GM12878 (cell line): Measurements from ENCODE around the gene ANO9. TPM values are rescaled to one million over a fixed set of nuclear protein-coding genes. Genes with fewer than 3 reads are reported as not detected.

Source experiments
- ATAC-seq: fragments of 200-7000 bp; cut with Tn5 transposase; 3 replicates; pipeline ENCODE4 v1.9.1; 2020; ENCODE audit warnings: mild to moderate bottlenecking, moderate library complexity
- BruUV-seq: library from RNA; stranded (reverse); fragments of 400-500 nt; replicated peaks from 2 replicates; lab custom pipeline; 2021; lab: Mats Ljungman, UMichigan
- CTCF ChIA-PET: fragments of 300-600 bp; sonication (Branson Sonifier 250); formaldehyde crosslinking; extraction: SDS; loops from one replicate; lab custom pipeline; 2021; ENCODE audit warnings: inconsistent platforms; lab: Yijun Ruan, JAX
- POLR2A ChIA-PET: fragments of 350-600 bp; formaldehyde crosslinking; extraction: SDS; loops from one replicate; lab custom pipeline; 2021; ENCODE audit warnings: inconsistent platforms; lab: Charles Lee
- RAD21 ChIA-PET: fragments of 300-600 bp; sonication (Branson Sonifier 250); formaldehyde crosslinking; loops from one replicate; lab custom pipeline; 2023; ENCODE audit warnings: antibody characterized with exemption; ENCODE audit not compliant: unreplicated experiment; lab: Charles Lee
- SMC1A ChIA-PET: fragments of 300-600 bp; sonication (Branson Sonifier 250); formaldehyde crosslinking; loops from one replicate; lab custom pipeline; 2023; ENCODE audit not compliant: unreplicated experiment, uncharacterized antibody; lab: Charles Lee
- DNase-seq: peaks from one replicate; pipeline ENCODE4 v3.0.0-alpha.2; 2011; ENCODE audit warnings: low read depth, low spot score
- FAIRE-seq: peaks from 3 replicates; lab custom pipeline; 2011; peaks lifted over from hg19 to GRCh38; lab: Jason Lieb, UNC
- H2AFZ ChIP-seq: 2 replicates; pipeline ENCODE4 v1.6.0; 2011; ENCODE audit warnings: low read depth, low read length, control low read depth; ENCODE audit not compliant: control insufficient read depth
- H3K27ac ChIP-seq: 2 replicates; pipeline ENCODE4 v1.5.1; 2011; ENCODE audit warnings: control low read depth; ENCODE audit not compliant: control insufficient read depth, insufficient read depth
- H3K27me3 ChIP-seq, 2 experiments: replicated peaks in 1 of 2; 2 replicates each; pipeline versions ENCODE4 v1.6.0 to v1.6.1; 2011; ENCODE audit warnings: low read length in 1 of 2; ENCODE audit not compliant: control insufficient read depth in 2 of 2, insufficient read depth in 2 of 2
- H3K36me3 ChIP-seq, 2 experiments: 2 replicates each; pipeline ENCODE4 v1.5.1; 2011; ENCODE audit warnings: low read length in 1 of 2; ENCODE audit not compliant: control insufficient read depth in 2 of 2, insufficient read depth in 2 of 2
- H3K4me1 ChIP-seq: 2 replicates; pipeline ENCODE4 v1.6.1; 2011; ENCODE audit warnings: mild to moderate bottlenecking, low read length, moderate library complexity, mixed read lengths; ENCODE audit not compliant: control insufficient read depth, insufficient read depth
- H3K4me2 ChIP-seq: 2 replicates; pipeline ENCODE4 v1.6.0; 2011; ENCODE audit warnings: control low read depth; ENCODE audit not compliant: control insufficient read depth, insufficient read depth
- H3K4me3 ChIP-seq: fragments of 200-600 bp; sonication (generic); 2 replicates; pipeline ENCODE4 v1.5.1; 2016
- H3K79me2 ChIP-seq: 2 replicates; pipeline ENCODE4 v1.6.0; 2011; ENCODE audit warnings: low read length; ENCODE audit not compliant: control insufficient read depth, insufficient read depth
- H3K9ac ChIP-seq: 2 replicates; pipeline ENCODE4 v1.8.0; 2011; ENCODE audit warnings: low read length, control low read depth, mixed read lengths; ENCODE audit not compliant: control insufficient read depth, insufficient read depth
- H3K9me3 ChIP-seq: replicated peaks from 3 replicates; pipeline ENCODE4 v1.5.1; 2011; ENCODE audit warnings: mild to moderate bottlenecking, low read length; ENCODE audit not compliant: control insufficient read depth, insufficient read depth
- H4K20me1 ChIP-seq: 2 replicates; pipeline ENCODE4 v1.6.0; 2011; ENCODE audit not compliant: control insufficient read depth, insufficient read depth
- CBX5 ChIP-seq: sonication (generic); IDR thresholded peaks from 2 replicates; pipeline ENCODE4 v1.6.1; 2016; ENCODE audit warnings: low read depth, moderate library complexity, mild to moderate bottlenecking, inconsistent platforms
- CHD4 ChIP-seq: fragments of 200-600 bp; sonication (generic); IDR thresholded peaks from 2 replicates; pipeline ENCODE4 v1.6.1; 2016; ENCODE audit warnings: mild to moderate bottlenecking
- CREM ChIP-seq: IDR thresholded peaks from 2 replicates; pipeline ENCODE4 v1.6.1; 2014; ENCODE audit warnings: antibody characterized with exemption, low read depth
- CTCF ChIP-seq, 3 experiments: IDR thresholded peaks in 2 of 3; conservative IDR thresholded peaks in 1 of 3; 2 replicates each; pipeline ENCODE4 v1.5.1; 2011; ENCODE audit warnings: low read depth in 3 of 3, low read length in 3 of 3, mild to moderate bottlenecking in 3 of 3, control low read depth in 2 of 3, moderate library complexity in 2 of 3, inconsistent platforms in 1 of 3, mixed read lengths in 1 of 3; ENCODE audit not compliant: control insufficient read depth in 2 of 3, insufficient read depth in 1 of 3; ENCODE audit errors: extremely low read depth in 1 of 3
- DPF2 ChIP-seq: fragments of 450-650 bp; IDR thresholded peaks from 2 replicates; pipeline ENCODE4 v1.6.1; 2017; ENCODE audit warnings: mild to moderate bottlenecking
- E2F4 ChIP-seq: IDR thresholded peaks from 2 replicates; pipeline ENCODE4 v1.6.1; 2012; ENCODE audit warnings: low read depth, low read length, improper control_type of control experiment
- E4F1 ChIP-seq: fragments of 450-650 bp; IDR thresholded peaks from 2 replicates; pipeline ENCODE4 v1.6.1; 2018; ENCODE audit warnings: borderline replicate concordance, mild to moderate bottlenecking; ENCODE audit not compliant: partially characterized antibody
- EED ChIP-seq: sonication (generic); IDR thresholded peaks from 2 replicates; pipeline ENCODE4 v1.6.1; 2016; ENCODE audit warnings: antibody characterized with exemption, low read depth
- MEF2B ChIP-seq: fragments of 450-650 bp; IDR thresholded peaks from 2 replicates; pipeline ENCODE4 v1.6.1; 2018; ENCODE audit warnings: mild to moderate bottlenecking, moderate library complexity; ENCODE audit not compliant: partially characterized antibody, poor library complexity, severe bottlenecking
- MTA2 ChIP-seq: fragments of 450-650 bp; IDR thresholded peaks from 2 replicates; pipeline ENCODE4 v1.6.1; 2016; ENCODE audit warnings: low read depth, mild to moderate bottlenecking, moderate library complexity
- NBN ChIP-seq: fragments of 450-650 bp; IDR thresholded peaks from 2 replicates; pipeline ENCODE4 v1.6.1; 2016
- RAD21 ChIP-seq: IDR thresholded peaks from 2 replicates; pipeline ENCODE4 v1.6.1; 2011; ENCODE audit warnings: mild to moderate bottlenecking, low read depth, low read length, moderate library complexity; ENCODE audit not compliant: insufficient read depth
- TBL1XR1 ChIP-seq: IDR thresholded peaks from 2 replicates; pipeline ENCODE4 v1.6.1; 2012; ENCODE audit warnings: low read depth, low read length, improper control_type of control experiment
- TCF12 ChIP-seq: IDR thresholded peaks from 2 replicates; pipeline ENCODE4 v1.6.1; 2011; ENCODE audit warnings: low read depth, mild to moderate bottlenecking, low read length
- TCF7 ChIP-seq: IDR thresholded peaks from 2 replicates; pipeline ENCODE4 v1.6.1; 2014; ENCODE audit warnings: antibody characterized with exemption, borderline replicate concordance
- ZNF687 ChIP-seq: fragments of 450-650 bp; IDR thresholded peaks from 2 replicates; pipeline ENCODE4 v1.6.1; 2017; ENCODE audit warnings: mild to moderate bottlenecking, moderate library complexity
- WGBS: methylation state at CpG from one replicate; pipeline ENCODE4 v1.1.6; 2016; ENCODE audit warnings: low lambda C conversion rate; ENCODE audit not compliant: insufficient replicate concordance, insufficient coverage; ENCODE audit errors: missing lambda C conversion rate; 5-methylcytosine and 5-hydroxymethylcytosine counted together
- in situ Hi-C: fragments of 300-500 bp; cut with MboI; formaldehyde crosslinking; loops from 9 replicates; pipeline ENCODE4 v1.14.3; 2018; ENCODE audit warnings: mixed read lengths
- intact Hi-C: fragments of 100-400 bp; cut with micrococcal nuclease; formaldehyde crosslinking; loops from one replicate; pipeline ENCODE4 v1.14.2; 2022; ENCODE audit not compliant: unreplicated experiment
- polyA plus RNA-seq, 11 experiments: library from polyadenylated mRNA; depleted of rRNA in 4 of 11; unstranded in 6 of 11; stranded (reverse) in 5 of 11; fragments of >200 nt; fragmentation: Nextera tagmentation in 4 of 11; fragmentation: Illumina TruSeq in 1 of 11; extraction: Ambion mirVana in 4 of 11; extraction: Trizol in 1 of 11; gene quantifications; 1 replicate in 1 of 11; 2 replicates in 10 of 11; pipeline versions ENCODE4 v1.2.1 to v1.2.3, GENCODE V29; 2011 to 2016; ENCODE audit warnings: inconsistent platforms in 2 of 11, missing spikeins in 2 of 11, low read depth in 1 of 11
- total RNA-seq, 4 experiments: library from RNA; depleted of rRNA in 3 of 4; stranded (reverse); fragments of >200 nt in 3 of 4; fragmentation: Illumina TruSeq in 1 of 4; extraction: Trizol in 1 of 4; gene quantifications; 2 replicates each; pipeline versions ENCODE4 v1.2.1 to v1.2.3, GENCODE V29; 2013 to 2021

ANO9 gene
- total and polyA plus RNA-seq, 10 of the 15 experiments (the other 5 are each of a cell fraction or from before 2014, with no cell fraction given): 0.21 to 42.3 (median 12.0) TPM

GRCh38 chr11:383431-383830 is 58.4 kb downstream of the ANO9 start:
- Histone ChIP-seq H3K9me3 (no peaks in the 10 kb centered on the region; the same call in 2 of the 3 replicates), H3K4me1 (no peaks in the 10 kb centered on the region), H4K20me1 (no peaks in the 10 kb centered on the region), H3K27me3 (no peaks in the 10 kb centered on the region), H3K36me3 (no peaks in the 10 kb centered on the region), H3K9ac (no peak overlapping the region), H3K4me3 (no peak overlapping the region), H3K4me2 (no peak overlapping the region), H3K27ac (no peak overlapping the region), H3K79me2 (no peaks in the 10 kb centered on the region), H2AFZ (no peak overlapping the region)
- ChIA-PET SMC1A (no interaction called here), CTCF (no interaction called here), RAD21 (no interaction called here), POLR2A (interaction anchor here (0.6 kb wide), 1 partner anchor 9 kb away, joined by 3 read pairs; no protein-coding TSS in a partner anchor)
- 51% methylated on average over 14 of the region's 14 CpGs for WGBS
- in situ Hi-C loops (no loop called here), intact Hi-C loops (no loop called here)
- no peak for DNase-seq
- BruUV-seq: no TSS peak
- no peak for FAIRE-seq
- no peak for ATAC-seq
- no peak for TF ChIP-seq TCF12
- no peak for TF ChIP-seq E4F1
- no peak for TF ChIP-seq MTA2
- no peak for TF ChIP-seq ZNF687
- TF ChIP-seq RAD21: no peak
- no peak for TF ChIP-seq TCF7
- no peak for TF ChIP-seq CBX5
- TF ChIP-seq E2F4: no peak
- TF ChIP-seq CREM: no peak
- TF ChIP-seq DPF2: no peak
- TF ChIP-seq CHD4: no peak
- TF ChIP-seq MEF2B: no peak
- no peak for TF ChIP-seq EED
- TF ChIP-seq NBN: no peak
- TF ChIP-seq CTCF (IDR thresholded peaks at IDR 0.05 in 2 of 3, conservative IDR thresholded peaks at IDR 0.05 in 1 of 3; ENCODE audit: control insufficient read depth in 2 of 3, extremely low read depth in 1 of 3, insufficient read depth in 1 of 3, low read depth in 3 of 3, low read length in 3 of 3): no peak
- no peak for TF ChIP-seq TBL1XR1
